ENCODE results near the gene NGRN.
"Not testable (repeated sequence)": the region's sequence is repeated elsewhere in the genome, so short reads cannot be mapped to it uniquely, and the experiment has no call there.

DNA sequence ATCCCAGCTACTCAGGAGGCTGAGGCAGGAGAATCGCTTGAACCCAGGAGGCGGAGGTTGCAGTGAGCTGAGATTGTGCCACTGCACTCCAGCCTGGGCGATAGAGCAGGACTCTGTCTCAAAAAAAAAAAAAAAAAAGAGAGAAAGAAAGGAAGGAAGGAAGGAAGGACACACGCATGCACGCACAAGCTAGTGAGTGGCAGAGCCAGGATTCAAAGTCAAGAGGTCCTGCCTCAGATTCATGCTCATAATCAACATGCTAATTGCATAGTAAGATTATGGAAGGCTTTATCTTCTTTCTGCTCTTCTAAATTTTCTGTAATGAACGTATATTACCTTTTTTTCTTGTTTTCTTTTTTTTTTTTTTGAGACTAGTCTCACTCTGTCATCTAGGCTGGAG, 4.7 kb upstream of the NGRN start:
- TF ChIP-seq, protein P1, sequence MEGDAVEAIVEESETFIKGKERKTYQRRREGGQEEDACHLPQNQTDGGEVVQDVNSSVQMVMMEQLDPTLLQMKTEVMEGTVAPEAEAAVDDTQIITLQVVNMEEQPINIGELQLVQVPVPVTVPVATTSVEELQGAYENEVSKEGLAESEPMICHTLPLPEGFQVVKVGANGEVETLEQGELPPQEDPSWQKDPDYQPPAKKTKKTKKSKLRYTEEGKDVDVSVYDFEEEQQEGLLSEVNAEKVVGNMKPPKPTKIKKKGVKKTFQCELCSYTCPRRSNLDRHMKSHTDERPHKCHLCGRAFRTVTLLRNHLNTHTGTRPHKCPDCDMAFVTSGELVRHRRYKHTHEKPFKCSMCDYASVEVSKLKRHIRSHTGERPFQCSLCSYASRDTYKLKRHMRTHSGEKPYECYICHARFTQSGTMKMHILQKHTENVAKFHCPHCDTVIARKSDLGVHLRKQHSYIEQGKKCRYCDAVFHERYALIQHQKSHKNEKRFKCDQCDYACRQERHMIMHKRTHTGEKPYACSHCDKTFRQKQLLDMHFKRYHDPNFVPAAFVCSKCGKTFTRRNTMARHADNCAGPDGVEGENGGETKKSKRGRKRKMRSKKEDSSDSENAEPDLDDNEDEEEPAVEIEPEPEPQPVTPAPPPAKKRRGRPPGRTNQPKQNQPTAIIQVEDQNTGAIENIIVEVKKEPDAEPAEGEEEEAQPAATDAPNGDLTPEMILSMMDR (IDR thresholded peaks at IDR 0.05) = not testable (repeated sequence)
- TF ChIP-seq POLR2A (IDR thresholded peaks at IDR 0.05) = not testable (repeated sequence)

All from right lobe of liver (tissue), 4 donors.